Pons (tissue), 1 donor: ENCODE measurements around the gene CITED4.

Experiments used
- DNase-seq: peaks from one replicate; pipeline ENCODE4 v3.0.0-alpha.2; 2016; ENCODE audit warnings: low spot score

CITED4 gene

GRCh38 chr1:40886318-40887011, 24.3 kb upstream of the CITED4 start:
- no peak for DNase-seq

- no peak for DNase-seq
Observed at GRCh38 chr1:40884055-40884795, 22.1 kb upstream of the CITED4 start.

- DNase-seq, result no peak
Observed at GRCh38 chr1:40880813-40881549, 18.8 kb upstream of the CITED4 start.

- DNase-seq, result no peak
Observed at GRCh38 chr1:40879482-40880175, 17.5 kb upstream of the CITED4 start.

GRCh38 chr1:40878906-40879305, 16.7 kb upstream of the CITED4 start:
- DNase-seq, result no peak

- DNase-seq, result no peak
Observed at GRCh38 chr1:40877698-40878097, 15.5 kb upstream of the CITED4 start.

- DNase-seq, result no peak
Observed at GRCh38 chr1:40876891-40877290, 14.7 kb upstream of the CITED4 start.

GRCh38 chr1:40876436-40876761, 14.2 kb upstream of the CITED4 start:
- DNase-seq, result no peak

GRCh38 chr1:40873863-40874472, 11.8 kb upstream of the CITED4 start:
- DNase-seq, result no peak

- no peak for DNase-seq
Observed at GRCh38 chr1:40872276-40872675, 10.1 kb upstream of the CITED4 start.

- no peak for DNase-seq
Observed at GRCh38 chr1:40870135-40870728, 8.1 kb upstream of the CITED4 start.

- no peak for DNase-seq
Observed at GRCh38 chr1:40868051-40868723, 6.0 kb upstream of the CITED4 start.

- DNase-seq, result no peak
Observed at GRCh38 chr1:40861224-40862003, 749 bp downstream of the CITED4 start.

- peak; percentile 30 for DNase-seq
Observed at GRCh38 chr1:40860706-40861223, 1.4 kb downstream of the CITED4 start.

- no peak for DNase-seq
Observed at GRCh38 chr1:40858856-40859416, 3.2 kb downstream of the CITED4 start.

GRCh38 chr1:40857737-40858136, 4.4 kb downstream of the CITED4 start:
- no peak for DNase-seq

- no peak for DNase-seq
Observed at GRCh38 chr1:40856656-40857302, 5.4 kb downstream of the CITED4 start.

GRCh38 chr1:40856116-40856515, 6.0 kb downstream of the CITED4 start:
- no peak for DNase-seq

GRCh38 chr1:40855513-40855912, 6.7 kb downstream of the CITED4 start:
- DNase-seq, result no peak
